ENCODE results near the gene GAK. TPM values are rescaled to one million over a fixed set of nuclear protein-coding genes. Genes with fewer than 3 reads are reported as not detected.

Gene GAK
- total RNA-seq, 1 donor from 2014 or later, result 89.1 TPM

DNA sequence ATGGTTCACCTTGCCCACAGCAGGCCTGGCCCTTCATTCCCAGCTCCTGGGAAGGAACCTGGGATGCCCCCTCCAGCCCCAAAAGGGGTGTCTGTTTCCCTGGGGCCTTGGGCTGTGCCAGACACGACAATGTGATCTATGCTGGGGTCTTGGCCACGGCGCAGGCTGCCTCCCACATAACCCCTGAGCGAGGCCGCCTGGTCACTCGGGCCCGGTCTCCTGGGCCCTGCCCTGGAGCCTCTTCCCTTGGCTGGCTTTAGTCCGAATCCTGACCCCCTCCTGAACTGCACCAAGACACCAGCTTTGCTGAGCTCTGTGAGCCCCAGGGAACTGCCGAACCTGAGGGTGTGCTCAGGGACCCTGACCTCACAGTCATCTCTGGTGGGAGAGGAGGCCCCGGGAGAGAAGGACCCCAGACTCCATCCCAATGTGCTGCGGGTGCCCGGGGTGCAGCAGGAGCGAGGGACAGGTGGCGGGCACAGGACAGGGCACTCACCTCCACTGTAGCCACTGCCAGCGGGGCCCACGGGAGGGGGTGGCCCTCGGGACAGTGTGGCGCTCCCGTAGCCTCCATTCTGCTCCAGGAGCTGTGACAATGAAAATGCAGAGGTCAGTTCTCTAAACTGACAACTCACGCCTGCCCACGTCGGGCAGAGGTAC, 42.0 kb downstream of the GAK start:
- DNase-seq (ENCODE audit: extremely low spot score in 2 of 2), result no peak
- Histone ChIP-seq H3K27me3 (no peaks in the 10 kb centered on the region), H3K27ac (no peak overlapping the region), H3K4me1 (no peaks in the 10 kb centered on the region), H3K36me3 (peaks cover 0 to 56% of the 10 kb centered on the region in 2 donors), H3K4me3 (no peak overlapping the region), H3K9me3 (no peaks in the 10 kb centered on the region)
- intact Hi-C loops (cut with DNase I), result no loop called here
- TF ChIP-seq, protein P1, sequence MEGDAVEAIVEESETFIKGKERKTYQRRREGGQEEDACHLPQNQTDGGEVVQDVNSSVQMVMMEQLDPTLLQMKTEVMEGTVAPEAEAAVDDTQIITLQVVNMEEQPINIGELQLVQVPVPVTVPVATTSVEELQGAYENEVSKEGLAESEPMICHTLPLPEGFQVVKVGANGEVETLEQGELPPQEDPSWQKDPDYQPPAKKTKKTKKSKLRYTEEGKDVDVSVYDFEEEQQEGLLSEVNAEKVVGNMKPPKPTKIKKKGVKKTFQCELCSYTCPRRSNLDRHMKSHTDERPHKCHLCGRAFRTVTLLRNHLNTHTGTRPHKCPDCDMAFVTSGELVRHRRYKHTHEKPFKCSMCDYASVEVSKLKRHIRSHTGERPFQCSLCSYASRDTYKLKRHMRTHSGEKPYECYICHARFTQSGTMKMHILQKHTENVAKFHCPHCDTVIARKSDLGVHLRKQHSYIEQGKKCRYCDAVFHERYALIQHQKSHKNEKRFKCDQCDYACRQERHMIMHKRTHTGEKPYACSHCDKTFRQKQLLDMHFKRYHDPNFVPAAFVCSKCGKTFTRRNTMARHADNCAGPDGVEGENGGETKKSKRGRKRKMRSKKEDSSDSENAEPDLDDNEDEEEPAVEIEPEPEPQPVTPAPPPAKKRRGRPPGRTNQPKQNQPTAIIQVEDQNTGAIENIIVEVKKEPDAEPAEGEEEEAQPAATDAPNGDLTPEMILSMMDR (IDR thresholded peaks at IDR 0.05), result no peak
- no peak for TF ChIP-seq POLR2A (IDR thresholded peaks at IDR 0.05)
- no peak for TF ChIP-seq POLR2AphosphoS5 (IDR thresholded peaks at IDR 0.05; ENCODE audit: insufficient read depth in 1 of 2, low read depth in 1 of 2)

DNA sequence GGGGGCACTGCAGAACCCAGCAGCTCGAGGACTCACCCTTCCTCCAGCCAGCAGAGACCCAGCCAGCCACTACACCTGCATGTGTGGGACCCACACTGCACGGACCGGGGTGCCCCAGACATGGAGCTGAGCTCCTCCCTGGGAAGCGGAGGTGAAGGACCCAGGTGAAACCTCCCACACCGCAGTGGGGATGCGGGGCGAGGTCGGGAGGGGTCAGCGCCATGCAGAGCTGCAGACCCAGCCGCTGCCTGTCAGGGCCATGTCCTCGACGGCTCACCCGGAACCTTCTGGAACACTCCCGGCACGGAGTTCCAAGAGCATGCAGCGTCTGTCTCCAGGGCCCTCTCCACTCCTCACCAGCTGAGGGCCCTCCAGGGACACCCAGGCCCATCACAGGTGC, 42.6 kb downstream of the GAK start:
- intact Hi-C loops (cut with DNase I), result no loop called here
- Histone ChIP-seq H3K36me3 (peaks cover 0 to 57% of the 10 kb centered on the region in 2 donors), H3K9me3 (no peaks in the 10 kb centered on the region), H3K4me1 (no peaks in the 10 kb centered on the region), H3K27ac (no peak overlapping the region), H3K4me3 (no peak overlapping the region), H3K27me3 (no peaks in the 10 kb centered on the region)
- DNase-seq (ENCODE audit: extremely low spot score in 2 of 2), result no peak
- TF ChIP-seq, protein P1 (IDR thresholded peaks at IDR 0.05), result no peak
- TF ChIP-seq POLR2AphosphoS5 (IDR thresholded peaks at IDR 0.05; ENCODE audit: insufficient read depth in 1 of 2, low read depth in 1 of 2) (no peak), POLR2A (IDR thresholded peaks at IDR 0.05) (no peak)

DNA sequence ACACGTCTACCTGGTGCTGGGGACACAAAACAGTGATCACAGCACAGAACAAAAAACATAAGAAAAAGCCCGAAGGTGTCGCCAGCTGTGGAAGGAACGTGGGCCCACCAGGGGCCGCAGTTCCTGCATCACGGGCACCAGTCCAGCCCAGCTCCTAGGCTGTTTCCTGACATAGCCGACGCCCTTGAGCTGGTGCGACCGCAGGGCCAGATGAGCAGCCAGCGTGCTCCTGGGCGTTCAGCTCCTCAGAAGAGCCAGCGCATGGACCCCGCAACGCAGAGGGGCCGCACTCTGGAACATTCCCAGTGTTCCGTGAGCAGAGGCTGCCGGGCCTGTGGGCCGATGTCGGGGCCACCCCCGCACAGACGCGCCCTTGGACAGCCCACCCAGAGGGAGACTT, 44.1 kb downstream of the GAK start:
- Histone ChIP-seq H3K4me3 (no peak overlapping the region), H3K27ac (no peak overlapping the region), H3K27me3 (no peaks in the 10 kb centered on the region), H3K36me3 (peaks cover 0 to 60% of the 10 kb centered on the region in 2 donors), H3K9me3 (no peaks in the 10 kb centered on the region), H3K4me1 (no peaks in the 10 kb centered on the region)
- intact Hi-C loops (cut with DNase I), result no loop called here
- DNase-seq (ENCODE audit: extremely low spot score in 2 of 2), result no peak
- TF ChIP-seq, protein P1 (IDR thresholded peaks at IDR 0.05), result no peak
- no peak for TF ChIP-seq POLR2A (IDR thresholded peaks at IDR 0.05)
- no peak for TF ChIP-seq POLR2AphosphoS5 (IDR thresholded peaks at IDR 0.05; ENCODE audit: insufficient read depth in 1 of 2, low read depth in 1 of 2)

DNA sequence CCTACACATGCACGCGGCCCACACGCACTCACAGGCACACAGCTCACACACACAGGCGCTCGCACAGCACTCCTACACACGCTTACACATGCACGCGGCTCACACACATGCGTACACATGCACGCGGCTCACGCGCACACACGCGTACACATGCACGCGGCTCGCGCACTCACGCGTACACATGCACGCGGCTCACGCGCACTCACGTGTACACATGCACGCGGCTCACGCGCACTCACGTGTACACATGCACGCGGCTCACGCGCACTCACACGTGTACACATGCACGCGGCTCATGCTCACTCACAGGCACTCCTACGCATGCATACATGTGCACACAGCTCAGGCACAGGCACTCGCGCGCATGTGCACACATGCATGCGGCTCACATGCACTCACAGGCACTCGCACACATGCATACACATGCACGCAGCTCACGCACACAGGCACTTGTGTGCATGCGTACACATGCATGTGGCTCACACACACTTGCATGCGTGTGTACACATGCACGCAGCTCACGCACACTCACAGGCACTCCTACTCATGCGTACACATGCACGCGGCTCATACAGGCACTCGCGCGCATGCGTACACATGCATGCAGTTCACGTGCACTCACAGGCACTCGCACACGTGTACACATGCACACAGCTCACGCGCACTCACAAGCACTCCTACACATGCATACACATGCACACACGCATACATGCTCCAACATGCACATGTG, 44.9 kb downstream of the GAK start:
- Histone ChIP-seq H3K36me3 (peaks cover 0 to 53% of the 10 kb centered on the region in 2 donors), H3K4me3 (no peak overlapping the region), H3K9me3 (no peaks in the 10 kb centered on the region), H3K27ac (no peak overlapping the region), H3K27me3 (no peaks in the 10 kb centered on the region), H3K4me1 (no peaks in the 10 kb centered on the region)
- no peak for TF ChIP-seq POLR2AphosphoS5 (IDR thresholded peaks at IDR 0.05; ENCODE audit: insufficient read depth in 1 of 2, low read depth in 1 of 2)
- TF ChIP-seq POLR2A (IDR thresholded peaks at IDR 0.05), result no peak
- TF ChIP-seq, protein P1 (IDR thresholded peaks at IDR 0.05), result no peak
- no peak for DNase-seq (ENCODE audit: extremely low spot score in 2 of 2)
- intact Hi-C loops (cut with DNase I), result no loop called here

DNA sequence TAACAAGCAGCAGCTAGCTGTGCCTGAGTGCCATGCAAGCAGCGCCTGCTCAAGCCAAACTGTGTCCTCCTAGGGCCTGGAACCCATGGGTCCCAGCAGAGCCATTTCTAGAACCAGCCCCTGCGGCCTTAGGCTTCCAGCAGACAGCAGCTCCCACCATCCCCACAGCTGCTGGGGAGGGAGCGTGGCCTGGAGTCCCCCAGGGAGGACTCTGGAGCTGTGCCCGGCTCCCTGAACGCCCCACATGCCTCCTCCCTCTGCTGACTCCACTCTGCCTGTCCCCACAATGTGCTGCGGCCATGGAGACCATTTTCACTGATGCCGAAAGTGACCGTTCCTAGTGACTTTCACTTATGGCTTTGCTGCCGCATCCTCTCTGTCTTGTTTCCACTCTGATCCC, 45.9 kb downstream of the GAK start:
- Histone ChIP-seq H3K27ac (no peak overlapping the region), H3K27me3 (no peaks in the 10 kb centered on the region), H3K4me1 (no peaks in the 10 kb centered on the region), H3K4me3 (no peak overlapping the region), H3K9me3 (no peaks in the 10 kb centered on the region), H3K36me3 (peaks cover 0 to 55% of the 10 kb centered on the region in 2 donors)
- intact Hi-C loops (cut with DNase I), result no loop called here
- no peak for DNase-seq (ENCODE audit: extremely low spot score in 2 of 2)
- no peak for TF ChIP-seq POLR2AphosphoS5 (IDR thresholded peaks at IDR 0.05; ENCODE audit: insufficient read depth in 1 of 2, low read depth in 1 of 2)
- TF ChIP-seq POLR2A (IDR thresholded peaks at IDR 0.05), result no peak
- TF ChIP-seq, protein P1 (IDR thresholded peaks at IDR 0.05), result no peak

Data from vagina (tissue), 2 donors.